ENCODE measurements around the gene RFLNA.
"Not testable (repeated sequence)": the region's sequence is repeated elsewhere in the genome, so short reads cannot be mapped to it uniquely, and the experiment has no call there.

Gene RFLNA

GRCh38 chr12:124283326-124283725, 11.6 kb upstream of the RFLNA start:
- DNase-seq (ENCODE audit: low read depth): no peak

DNA sequence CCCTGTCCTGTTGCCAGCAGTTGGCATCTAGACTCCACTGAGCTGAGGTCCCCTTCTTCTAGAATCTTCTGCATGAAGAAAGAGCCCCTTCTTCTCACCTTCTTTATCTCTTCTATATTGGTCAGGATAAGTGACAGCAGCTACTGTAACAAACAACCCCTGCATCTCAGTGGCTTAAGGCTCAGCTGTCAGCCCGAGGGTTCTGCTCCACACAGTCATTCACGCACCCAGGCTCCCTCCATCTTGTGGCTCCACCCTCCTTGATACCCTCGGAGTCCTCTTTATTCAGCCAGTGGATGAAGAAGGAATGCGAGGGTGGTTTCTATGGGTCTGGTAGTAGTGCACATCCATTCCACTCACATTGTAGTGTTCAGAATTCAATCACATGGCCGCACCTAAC, 10.5 kb upstream of the RFLNA start:
- DNase-seq (ENCODE audit: low read depth): no peak

DNA sequence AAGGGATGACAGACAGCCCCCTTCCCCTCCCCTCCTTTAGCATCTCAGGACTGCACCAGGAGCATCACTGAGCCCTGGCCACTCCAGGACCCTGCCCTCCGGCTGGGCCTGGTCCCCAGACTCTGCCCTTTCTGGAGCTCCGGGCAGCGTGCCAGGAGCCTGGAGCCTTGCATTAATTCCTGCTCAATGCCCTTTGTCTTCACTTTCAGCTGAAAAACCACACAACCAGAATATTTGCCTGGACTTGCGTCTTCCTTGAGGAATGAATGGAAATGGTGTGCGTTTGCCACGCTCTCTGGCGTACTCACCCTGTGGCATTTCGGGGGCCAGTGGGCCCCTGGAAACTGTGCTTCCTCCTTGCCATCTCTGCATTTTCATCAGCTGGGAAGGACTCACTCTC, 8.5 kb upstream of the RFLNA start:
- DNase-seq (ENCODE audit: low read depth): peak; percentile 10

GRCh38 chr12:124286971-124287370, 7.9 kb upstream of the RFLNA start:
- DNase-seq (ENCODE audit: low read depth): no peak

GRCh38 chr12:124289634-124290600, 5.0 kb upstream of the RFLNA start:
- no peak for DNase-seq (ENCODE audit: low read depth)

- DNase-seq (ENCODE audit: low read depth): no peak
These were observed 2.5 kb upstream of the RFLNA start for GRCh38 chr12:124292385-124292784.

DNA sequence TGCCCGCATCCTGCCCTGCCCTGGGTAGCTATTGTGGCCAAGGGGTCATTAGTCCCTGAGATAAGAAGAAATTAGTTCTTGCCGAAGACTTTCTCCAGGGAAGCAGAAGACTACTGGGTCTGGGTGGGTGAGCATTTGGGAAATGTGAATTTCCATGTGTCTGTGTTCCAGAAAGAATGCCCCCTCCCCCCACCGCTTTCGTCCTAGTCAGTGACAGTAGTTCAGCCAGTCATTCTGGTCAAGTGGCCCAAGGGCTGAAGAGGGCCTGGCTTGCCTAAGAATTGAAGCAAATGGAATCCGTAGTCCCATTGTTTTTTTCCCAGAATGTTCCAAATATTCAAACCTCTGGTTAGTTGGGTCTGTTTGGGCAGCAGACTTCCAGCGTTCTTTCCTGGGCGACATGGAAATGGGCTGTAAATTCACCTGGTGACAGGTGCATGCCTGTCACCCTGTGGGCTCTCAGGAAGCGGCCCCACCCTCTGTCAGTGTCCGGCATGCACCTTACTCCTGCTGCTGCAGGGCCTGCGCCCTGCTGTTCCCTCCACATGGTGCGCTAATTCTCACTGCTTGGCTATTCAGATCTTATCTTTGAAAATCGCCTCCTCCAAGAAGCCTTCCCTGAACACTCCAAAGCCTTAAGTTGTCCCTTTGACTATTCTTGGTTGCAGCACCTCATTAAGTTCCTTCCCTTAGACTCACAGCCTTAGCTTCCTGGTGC, 1.4 kb upstream of the RFLNA start:
- no peak for DNase-seq (ENCODE audit: low read depth)

GRCh38 chr12:124295431-124296058, 652 bp downstream of the RFLNA start:
- DNase-seq (ENCODE audit: low read depth): no peak

DNA sequence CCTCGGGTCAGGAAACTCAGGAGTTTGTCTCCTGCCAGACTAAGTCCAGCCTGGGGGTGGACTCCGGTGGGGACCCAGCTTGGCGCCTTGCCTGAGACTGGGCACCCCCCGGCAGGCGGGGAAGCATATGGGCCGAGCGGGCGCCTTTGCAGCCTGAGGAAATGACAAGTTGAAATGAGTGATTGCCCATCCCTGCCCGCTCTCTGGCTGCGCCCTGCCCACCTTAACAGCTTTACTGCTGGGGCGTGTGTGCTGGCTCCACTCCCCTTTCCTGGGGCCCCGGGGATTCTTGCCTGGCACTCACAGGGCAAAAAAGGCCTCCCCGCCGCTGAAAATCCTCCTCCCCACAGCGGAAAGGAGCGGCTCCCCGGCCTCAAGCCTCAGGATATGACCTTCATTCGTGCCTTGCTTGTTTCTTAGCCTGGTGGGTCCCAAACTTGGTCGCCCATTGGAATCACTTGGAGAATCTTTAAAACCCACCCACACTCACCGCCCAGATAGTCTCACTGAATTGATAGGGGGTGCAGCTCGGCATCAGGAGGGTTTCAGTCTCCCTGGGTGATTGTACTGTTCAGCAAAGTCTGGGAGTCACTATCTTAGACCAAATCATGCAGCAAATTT, 1.5 kb downstream of the RFLNA start:
- DNase-seq (ENCODE audit: low read depth): peak; percentile 23

- no peak for DNase-seq (ENCODE audit: low read depth)
These were observed 2.0 kb downstream of the RFLNA start for GRCh38 chr12:124296916-124297351.

- DNase-seq (ENCODE audit: low read depth): no peak
These were observed 2.5 kb downstream of the RFLNA start for GRCh38 chr12:124297389-124297788.

- no peak for DNase-seq (ENCODE audit: low read depth)
These were observed 3.0 kb downstream of the RFLNA start for GRCh38 chr12:124297856-124298255.

DNA sequence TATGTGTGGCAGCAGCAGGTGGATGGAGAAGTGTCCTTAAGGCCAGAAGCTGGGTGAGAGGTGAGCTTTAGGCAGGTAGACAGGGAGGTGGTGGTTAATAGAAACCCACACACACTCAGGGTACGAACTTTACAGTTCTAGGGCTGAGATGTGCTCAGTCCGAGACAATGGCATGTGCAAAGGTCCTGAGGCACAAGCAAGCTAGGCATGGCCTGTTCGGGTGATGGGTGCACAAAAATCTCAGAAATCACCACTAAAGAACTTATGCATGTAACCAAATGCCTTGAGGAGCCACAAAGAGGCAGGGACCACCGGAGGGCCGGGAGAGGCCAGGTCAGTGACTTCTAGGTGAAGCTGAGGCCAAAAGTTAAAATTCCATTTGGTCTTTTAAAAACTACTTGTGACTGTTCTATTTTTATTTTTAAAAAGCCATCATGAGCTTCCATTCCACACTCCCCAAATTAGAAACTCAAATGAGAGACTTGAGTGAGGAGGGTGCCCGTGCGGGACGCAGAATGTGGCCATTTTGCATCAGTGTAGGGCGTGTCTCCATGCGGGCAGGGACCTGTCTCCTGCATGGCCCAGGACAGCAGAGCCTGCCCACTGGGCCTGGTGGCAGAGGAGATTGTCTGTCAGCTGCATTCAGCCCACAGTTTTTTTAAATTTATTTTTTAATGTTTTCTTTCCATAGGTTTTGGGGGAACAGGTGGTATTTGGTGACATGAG, 4.0 kb downstream of the RFLNA start:
- DNase-seq (ENCODE audit: low read depth): no peak

DNA sequence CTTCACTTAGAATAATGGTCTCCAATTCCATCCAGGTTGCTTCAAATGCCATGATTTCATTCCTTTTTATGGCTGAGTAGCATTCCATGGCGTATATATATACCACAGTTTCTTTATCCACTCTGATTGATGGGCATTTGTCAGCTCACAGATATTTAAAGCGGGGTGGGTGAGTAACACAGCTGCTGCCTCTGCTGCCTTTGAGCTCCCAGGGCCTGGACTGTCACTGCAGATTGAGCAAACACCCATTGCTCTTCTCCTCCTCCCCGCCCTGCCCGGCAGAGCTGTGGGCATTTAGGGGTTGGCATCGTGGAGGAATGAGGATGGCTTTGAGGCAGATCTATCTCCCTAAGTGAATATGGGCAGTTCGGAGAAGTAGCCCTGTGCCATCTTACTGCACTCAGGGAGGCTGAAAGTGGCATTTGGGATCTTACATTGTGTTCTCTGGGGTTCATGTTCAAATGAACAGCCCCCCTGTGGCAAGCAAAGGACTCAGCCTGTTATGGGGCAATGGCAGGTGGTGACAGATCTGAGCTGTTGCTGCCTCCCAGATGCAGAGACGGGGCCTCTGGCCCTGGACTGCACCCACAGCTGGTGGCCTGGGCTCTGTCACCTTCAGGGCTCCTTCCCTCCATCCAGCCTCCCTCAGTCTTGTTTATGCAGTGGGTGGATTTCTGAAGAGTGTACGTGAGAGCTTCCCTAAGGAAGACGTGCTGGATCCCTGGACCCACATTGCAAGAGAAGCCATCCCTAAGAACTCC, 4.9 kb downstream of the RFLNA start:
- DNase-seq (ENCODE audit: low read depth): peak; percentile 47

- DNase-seq (ENCODE audit: low read depth): not testable (repeated sequence)
These were observed 5.8 kb downstream of the RFLNA start for GRCh38 chr12:124300657-124301056.

GRCh38 chr12:124301084-124301654, 6.3 kb downstream of the RFLNA start:
- DNase-seq (ENCODE audit: low read depth): no peak

DNA sequence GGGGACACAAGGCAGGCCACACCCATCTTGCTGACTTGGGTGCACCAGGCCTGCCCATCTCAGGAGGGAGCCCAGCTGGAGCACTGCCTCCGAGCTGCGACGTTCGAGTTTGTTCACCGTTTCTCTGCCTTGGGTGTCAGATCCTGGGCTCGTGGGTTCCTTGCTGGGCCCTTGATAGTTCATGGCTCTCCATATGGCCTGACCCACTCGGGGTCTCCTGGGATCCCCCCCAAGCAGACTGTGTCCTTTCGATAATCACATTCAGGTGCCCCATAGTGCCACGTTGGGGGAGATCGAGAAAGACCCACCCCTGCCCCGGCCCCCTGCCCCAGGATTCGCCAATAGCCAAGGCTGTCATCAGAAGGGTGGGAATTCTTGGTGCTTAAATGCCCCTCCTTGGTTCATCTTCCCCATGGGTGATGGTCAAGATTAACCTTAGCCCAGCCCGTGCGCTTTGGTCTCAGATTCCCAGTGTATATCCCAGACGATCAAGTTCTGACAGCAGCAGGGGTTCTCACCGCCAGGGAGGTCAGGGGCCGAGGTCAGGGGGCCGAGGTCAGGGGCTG, 7.4 kb downstream of the RFLNA start:
- DNase-seq (ENCODE audit: low read depth): no peak

DNA sequence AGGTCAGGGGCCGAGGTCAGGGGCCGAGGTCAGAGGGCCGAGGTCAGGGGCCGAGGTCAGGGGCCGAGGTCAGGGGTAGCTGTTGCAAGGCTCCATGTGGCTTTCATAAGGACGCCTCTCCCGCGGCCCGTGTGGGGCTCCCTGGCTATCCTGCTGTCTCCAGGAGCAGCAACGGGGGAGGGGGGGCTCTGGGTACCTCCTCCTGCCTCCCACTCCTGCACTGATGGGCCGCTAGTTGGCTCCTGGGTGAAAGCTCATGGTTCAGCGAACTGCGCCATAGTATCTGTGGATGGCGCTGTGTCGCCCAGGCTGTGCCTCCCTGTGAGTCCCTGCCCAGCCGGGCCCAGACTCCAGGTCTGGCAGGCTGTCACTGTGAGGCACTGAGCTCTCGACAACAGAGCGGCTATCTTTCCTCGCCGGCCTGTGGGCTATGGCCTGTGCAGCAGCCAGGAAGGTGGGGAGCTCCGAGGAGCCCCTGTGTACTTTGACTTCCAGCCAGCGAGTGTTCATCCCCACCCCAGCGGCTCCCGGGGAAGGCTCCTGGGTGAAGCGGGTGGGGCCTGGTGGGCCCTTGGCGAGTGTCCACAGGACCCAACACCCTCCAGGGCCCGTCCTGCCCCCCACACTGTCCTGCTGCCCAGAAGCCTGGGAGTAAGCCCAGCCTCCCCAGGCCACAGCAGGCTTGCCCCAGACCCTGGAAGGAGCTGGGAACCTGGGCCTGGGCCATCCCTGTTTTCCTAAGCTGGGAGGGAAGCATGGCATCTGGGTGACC, 8.1 kb downstream of the RFLNA start:
- no peak for DNase-seq (ENCODE audit: low read depth)

- no peak for DNase-seq (ENCODE audit: low read depth)
These were observed 8.9 kb downstream of the RFLNA start for GRCh38 chr12:124303579-124304313.

Measured in amniotic epithelial cell (primary cell).